Fibroblast of skin of back (primary cell): Measurements from ENCODE around the gene KRT3.
"Not testable (repeated sequence)": the region's sequence is repeated elsewhere in the genome, so short reads cannot be mapped to it uniquely, and the experiment has no call there.

Experiments used
- DNase-seq: peaks from one replicate; pipeline ENCODE4 v3.0.0-alpha.2; 2013

The KRT3 gene

DNA sequence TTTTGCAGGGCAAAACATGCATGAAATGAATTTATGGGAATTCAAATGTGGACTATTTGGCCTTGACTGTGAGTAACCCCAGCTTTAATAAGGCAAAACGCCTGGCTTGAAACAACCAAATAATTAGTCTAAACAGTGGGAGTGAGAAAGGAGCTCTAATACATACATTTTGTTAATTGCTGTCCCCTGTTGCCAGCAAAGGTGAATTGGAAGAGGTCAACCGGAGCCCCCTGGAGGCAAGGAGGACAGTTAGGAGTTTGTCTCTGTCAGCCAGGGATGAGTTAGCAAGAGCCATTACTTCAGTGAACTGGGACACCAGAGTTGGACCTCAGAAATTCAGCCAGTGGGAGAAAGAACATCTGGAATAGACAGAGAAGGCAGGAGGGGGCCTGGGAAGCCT, 36.2 kb downstream of the KRT3 start:
- no peak for DNase-seq

DNA sequence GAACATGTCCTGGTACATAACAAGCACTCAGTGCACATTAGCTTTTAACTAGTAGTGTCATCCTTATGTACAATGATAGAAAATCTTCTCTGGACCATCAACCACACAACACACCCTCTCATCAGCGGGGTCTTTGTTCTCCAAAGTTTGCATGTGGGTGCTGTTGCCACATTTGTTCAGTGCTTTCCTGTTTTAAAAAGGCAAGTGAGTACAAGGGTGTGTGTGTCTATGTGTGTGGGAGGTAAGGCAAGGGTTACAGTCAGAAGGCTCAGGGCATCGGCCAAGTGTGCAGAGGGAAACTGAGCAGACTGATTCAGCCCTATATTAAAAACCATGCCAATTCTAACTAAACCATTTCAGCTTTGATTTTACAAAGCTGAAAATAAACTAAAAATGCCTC, 36.7 kb downstream of the KRT3 start:
- DNase-seq = no peak

DNA sequence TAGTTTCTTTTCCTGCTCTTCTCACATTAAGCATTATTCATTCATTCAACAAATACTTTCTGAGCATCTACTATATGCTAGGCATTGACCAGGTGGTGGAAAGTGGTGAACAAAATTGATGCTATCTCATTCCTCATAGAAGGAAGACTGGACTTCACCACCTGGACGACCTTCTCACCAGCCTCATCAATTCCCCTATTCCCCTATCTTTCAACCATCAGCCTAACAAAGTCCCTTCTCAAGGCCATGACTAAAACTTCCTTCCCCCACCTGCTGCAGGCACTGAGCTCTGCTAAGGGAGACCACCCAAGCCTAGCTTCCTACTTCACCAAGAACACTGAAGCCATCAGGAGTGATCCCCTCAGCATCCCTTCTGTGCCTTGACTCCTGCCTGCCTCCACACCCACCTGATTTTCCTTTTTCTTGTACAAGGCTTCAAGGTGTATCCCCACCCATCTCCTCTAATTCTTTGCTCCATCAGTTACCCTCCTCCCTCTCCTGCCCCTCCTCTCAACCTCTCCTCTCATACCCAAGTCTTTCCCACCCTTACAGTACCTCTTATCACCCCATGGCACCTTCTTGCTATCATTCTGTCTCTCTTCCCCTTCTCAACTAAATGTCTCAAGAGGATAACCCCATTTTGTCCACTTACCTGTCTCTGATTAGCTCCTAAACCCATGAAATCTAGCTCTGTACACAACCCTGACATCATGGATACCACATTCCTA, 38.3 kb downstream of the KRT3 start:
- DNase-seq = no peak

DNA sequence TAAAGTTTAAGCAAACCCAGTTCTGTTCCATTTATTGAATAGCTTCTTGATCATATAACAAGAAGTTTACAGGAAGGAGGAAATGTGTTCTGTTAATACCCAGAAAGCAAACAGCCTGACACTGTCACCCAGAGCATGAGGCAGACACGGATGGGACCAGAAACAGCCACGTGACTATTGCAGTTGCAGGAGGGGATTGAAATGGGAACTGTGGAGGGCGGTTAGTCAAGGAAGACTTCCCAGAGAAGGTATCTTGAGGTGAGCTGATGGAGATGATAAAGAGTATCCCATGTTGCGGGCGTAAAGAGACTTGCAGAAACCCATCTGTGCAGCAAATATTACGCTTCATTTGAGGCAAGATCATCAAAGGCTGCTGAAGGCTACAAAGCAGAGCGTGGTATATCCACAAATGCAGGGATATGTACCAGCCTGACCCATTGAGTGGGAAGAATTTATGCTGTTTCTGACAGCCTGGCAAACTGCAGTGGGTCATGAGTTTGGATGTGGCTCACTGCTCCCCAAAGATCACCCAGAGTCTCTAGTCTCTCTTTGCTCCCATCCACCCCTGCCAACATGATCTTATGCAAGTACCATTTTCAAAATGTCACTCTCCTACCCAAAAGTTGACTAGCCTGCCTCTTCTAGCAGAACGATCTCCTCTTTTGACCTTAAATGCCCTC, 39.5 kb downstream of the KRT3 start:
- DNase-seq = no peak

DNA sequence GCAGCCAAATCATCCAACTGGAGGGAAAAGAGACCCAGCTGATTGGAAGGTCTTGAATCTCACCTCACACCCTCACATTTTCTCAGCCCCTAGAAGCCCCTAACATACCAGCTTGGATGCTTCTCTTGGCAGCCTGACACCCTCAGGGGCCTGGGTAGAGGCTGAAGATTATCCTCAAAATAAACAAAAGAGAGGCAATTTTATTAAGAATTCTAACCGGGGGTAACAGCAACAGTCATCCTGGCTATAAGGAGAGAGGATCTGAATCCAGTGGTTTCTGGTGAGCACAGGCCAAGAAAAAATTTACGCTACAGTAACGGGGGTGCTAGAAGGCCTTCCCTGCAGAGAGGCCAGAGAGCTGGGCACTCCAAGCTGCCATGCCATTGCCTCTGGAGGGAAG, 40.4 kb downstream of the KRT3 start:
- DNase-seq = no peak

DNA sequence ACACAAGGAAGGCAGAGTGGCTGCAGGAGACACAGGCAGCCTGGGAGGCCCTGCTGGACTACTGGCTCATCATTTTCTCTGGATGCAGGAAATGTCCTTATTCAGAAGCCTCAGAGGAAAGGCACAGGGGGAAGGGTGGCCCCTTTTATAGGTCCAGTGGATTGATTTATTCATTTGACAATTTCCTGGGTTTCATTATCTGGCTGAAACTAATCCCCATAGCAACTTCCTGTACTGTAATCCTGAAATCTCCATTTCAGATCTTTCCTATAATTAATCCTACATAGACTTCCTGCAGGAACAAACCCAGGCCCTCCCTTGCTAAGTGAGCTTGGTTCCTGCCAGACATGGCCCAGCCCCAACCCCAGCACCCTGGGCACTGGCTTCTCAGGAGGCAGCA, 41.8 kb downstream of the KRT3 start:
- DNase-seq = no peak

DNA sequence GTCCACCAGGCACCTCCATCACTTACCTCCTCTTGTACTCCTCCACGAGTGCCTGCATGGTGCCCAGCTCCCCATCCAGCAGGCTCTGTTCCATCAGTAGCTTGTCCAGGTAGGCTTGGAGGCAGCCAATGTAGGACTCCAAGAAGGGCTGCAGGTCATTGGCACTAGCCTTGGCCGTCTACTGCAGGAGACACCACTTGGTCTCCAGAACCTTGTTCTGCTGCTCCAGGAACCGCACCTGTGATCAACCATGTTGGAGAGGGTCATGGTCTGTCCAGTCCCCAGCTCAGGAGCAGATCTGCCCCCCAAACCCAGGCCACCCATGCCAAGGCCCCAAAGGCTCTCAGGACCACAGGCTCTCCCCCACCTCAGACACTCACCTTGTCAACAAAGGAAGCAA, 42.6 kb downstream of the KRT3 start:
- no peak for DNase-seq

DNA sequence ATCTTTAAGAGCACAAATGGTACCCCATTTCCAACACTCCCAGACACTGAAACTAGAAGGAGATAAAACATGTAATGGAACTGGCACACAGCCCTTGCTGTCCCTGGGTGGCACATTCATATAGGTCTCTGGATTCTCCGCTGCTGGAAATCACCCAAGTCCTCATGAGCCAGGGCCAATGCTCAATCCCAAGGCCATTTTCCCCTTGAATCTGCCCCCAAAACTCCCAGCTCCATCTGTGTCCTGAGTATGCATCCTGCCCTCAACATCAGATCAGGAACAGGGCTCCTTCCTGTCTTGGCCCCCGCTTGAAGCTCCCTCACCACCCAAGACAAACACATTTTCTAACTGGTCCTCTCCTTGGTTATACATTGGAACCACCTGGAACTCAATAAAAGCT, 43.4 kb downstream of the KRT3 start:
- no peak for DNase-seq

DNA sequence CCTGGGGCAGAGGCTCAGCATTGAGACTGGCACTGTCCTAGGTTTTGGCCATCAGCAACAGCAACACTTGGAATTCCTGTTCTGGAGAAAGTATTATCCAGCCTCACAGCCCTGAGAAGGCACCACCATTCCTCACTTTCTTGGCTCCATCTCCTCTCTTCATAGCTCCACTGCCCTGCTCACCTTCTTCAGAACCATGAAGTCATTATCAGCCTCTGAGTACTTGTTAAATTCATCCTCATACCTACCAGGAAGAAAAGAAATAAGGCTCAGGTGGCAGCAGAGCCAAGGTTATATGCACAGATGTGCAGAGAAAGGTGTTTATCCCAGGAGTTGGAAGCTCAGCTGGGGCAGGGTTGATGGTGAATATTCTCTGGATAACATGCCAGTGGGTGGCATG, 44.1 kb downstream of the KRT3 start:
- no peak for DNase-seq

DNA sequence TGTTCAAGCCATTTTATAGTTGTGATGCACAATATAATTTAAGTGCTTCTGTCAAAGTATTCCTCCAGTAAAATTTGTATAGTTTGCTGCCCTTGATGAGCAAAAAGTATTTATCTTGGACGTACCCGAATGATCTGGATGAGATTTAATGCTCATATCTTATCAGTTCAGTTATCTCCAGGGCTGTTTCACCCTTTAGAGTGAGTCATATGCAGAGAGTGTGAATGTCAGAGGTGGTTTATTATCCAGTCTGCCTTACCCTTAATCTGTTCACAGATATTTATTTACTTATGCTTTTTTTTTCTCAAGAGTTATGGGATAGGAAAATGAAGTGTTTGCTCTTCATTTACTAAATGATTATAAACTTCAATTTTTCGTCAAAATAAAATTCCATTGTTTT, 45.4 kb downstream of the KRT3 start:
- not testable (repeated sequence) for DNase-seq

DNA sequence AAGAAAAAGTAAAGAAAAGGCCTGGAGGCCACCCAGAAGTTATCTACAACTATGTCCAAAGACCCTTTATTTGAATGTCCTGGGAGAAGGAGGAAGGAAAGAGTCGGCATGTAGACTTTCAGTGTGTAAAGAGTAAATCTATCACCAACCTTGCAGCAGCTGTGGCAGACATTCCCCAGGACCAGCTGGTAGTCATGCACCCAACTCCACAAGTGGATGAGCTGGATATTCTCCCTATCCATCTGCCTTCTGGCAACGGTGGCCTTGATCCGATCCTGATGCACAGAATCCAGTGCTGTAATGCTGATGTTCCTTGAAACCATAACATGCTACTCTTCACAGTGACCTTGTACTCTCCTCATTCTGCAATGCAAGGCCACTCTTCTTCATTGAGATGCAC, 46.1 kb downstream of the KRT3 start:
- no peak for DNase-seq

DNA sequence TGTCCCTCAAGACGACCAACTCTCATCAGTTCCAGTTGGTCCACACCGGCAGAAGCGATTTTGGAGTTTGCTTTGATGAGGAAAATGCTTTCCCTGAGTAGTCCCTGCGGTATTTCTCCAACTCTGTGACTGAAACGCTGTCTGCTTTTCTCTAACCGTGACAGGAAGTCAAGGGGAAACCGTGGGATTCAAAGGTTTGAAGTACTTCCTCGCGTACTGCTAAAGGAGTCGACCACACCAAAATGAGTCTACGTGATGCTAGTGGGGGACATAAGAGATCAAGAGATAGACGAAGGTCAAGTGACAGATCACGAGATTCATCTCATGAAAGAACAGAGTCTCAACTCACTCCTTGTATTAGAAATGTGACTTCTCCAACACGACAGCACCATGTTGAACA, 47.3 kb downstream of the KRT3 start:
- DNase-seq = no peak

DNA sequence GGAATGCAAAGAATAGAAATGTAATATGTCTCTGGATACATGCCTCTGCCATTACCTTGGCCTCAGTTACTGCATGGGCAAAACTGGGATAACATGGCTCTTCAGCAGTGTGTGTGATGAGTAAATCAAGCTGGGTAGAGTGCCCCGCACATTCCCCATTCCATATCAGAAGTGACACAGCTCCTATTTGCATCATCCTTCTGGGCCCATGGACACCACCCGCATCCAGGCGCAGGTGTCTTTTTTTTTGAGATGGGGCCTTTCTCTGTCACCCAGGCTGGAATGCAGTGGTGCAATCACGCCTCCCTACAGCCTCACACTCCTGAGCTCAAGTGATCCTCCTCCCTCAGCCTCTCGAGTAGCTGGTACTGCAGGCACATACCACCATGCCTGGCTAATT, 50.4 kb downstream of the KRT3 start:
- no peak for DNase-seq

DNA sequence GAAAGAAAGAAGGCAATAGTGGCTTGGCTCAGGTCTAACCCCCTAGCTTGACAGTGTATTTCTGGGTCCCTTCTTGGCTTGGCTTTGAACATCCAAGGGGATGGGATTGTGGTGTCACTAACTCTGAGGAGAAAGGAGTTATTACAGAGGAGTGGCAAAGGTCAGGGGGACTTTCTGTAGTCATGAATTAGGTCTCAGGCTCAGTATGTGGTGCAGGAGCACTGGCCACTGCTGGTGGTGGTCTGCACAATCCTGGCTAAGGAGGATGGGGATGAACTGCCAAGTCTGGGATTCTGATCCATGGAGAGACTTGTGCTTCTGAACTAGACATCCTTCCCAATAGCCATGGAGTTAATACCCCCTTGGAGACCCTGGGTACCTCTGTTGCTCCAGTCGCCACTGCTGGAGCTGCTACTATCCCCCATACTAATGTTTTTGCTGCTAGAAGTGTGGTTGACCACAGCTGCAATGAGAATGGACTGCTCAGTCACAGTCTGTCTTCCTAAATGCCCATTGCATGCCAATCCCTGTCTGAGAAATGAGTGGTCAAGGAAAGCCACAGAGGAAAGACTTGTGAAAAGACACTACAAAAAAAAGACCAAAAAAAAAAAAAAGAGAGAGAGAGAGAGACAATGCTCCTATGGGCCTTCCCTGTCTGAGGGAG, 51.3 kb downstream of the KRT3 start:
- DNase-seq = no peak

DNA sequence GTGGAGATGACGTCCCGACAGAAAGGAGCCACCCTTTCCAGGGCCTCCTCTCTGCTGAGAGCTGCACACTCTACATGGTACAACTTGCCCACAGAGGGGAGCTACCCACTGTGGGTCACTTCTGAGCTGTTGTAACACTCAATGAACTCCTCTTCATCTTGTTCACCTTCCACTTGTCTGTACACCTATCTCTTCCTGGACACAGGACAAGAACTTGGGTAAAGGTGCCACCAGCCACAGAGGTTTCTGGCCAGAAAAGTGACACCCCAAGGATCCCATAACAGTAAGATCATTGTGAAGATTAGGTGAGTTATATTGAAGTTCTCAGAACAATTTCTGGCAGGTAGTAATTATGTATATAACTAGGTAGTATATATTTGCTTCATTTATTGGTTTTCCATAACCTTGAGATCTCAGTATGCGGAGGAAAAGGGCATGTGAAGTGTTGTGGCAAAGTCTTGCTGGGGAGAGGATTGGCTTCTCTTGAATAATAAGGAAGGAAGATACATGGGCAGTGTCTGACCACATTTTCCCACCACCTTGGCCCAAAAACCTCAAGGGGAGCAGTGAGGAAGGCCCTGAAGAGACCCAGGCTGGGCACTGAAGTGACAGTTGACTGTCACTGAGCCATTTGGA, 53.0 kb downstream of the KRT3 start:
- DNase-seq = no peak

DNA sequence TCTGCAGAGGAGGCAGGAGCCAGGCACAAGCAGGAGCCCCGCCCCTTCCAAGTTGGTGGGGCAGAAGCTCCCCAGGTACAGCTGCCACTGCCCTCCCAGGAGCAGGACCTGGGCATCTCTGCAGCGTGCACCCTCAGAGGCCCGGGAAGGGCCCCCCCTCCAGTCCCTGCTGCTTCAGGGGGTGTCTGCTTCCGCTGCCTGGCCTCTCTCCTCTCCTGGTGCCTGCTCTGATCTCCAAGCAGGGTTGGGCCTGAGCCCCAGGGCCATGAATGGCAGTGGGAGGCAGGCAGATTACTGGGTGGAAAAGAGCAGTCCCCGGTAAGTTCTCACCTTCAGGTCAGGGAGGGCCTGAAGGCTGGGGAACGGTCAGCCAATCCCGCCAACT, 53.7 kb downstream of the KRT3 start:
- DNase-seq = no peak

DNA sequence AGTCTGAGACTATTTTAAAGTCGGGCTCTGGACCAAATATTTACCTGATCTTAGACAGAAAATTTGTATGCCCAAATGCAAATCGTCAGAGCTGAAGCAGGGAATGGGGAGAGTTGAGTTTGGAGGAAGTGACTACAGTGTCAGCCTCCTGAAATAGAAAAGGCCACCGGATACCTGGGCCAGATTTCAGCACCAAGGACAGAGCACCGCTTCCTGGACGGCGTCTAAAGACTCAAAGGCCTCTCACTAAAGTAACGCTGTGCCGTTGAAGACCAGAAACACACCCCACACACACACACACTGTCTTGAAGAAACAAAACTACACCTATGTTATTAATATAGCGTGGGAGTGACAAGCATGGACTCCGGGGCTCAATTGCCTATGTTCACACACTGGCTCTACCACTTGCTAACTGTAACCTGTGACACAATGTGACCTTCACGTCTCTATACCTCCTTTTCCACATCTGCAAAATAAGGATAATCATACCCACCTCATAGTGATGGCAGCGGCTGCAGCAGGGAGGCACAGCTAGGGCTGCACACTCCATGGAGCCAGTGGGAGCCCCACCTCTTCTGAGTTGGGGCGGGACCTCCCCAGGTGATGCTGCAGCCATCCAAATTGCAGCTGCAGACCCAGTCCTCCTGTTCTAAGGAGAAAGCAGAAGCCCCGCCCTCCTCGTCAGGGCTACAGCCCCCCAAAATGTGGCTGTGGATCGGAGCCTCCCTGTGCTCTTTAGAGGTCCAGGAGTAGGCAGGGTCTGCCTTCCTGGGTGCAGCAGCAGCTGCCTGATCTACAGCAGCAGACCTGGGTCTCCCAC, 54.3 kb downstream of the KRT3 start:
- DNase-seq = peak; percentile 57

DNA sequence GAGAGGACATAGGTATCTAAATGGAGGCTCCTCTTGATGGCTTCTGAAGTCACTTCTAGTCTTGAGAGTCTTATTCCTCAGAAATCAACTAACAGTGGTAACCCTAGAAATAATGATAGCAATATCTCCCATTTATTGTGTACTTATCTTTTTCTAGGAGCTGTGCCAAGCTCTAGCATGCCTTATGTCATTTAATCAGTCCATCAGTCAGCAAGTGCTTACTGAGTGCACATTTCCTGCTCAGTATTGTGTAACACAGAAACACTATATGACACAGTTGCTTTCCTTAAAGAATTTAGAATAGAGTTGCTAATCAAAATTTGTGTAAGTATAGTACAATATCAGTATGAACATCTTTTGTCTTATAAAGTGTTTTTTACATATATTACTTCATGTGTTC, 55.3 kb downstream of the KRT3 start:
- DNase-seq = no peak

DNA sequence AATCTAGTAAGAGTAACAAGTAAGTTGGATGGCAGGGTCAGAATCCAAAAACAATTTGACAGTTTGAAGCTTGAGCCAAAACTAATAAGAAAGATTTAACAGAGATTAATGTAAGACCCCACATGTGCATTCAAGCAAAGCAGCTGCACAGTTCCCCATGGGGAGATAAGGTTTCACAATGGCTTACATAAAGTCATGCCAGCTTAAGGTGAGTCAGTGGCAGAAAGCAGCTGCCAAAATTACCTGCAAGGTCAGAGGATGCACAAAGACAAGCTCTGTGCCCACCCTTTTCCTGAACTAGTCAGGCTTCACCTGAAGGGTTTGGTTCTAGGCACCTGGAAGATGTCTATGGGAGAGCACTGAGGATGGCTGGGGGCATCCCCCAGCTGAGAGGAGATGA, 56.0 kb downstream of the KRT3 start:
- no peak for DNase-seq
